SK-N-SH (cell line): ENCODE results near the gene BCL2L11.
A peak's percentile ranks its signal among the peaks of the same experiment; 100 is the strongest.

Experiments
- CTCF ChIP-seq: fragments of 200-600 bp; sonication (generic); IDR thresholded peaks from 2 replicates; pipeline ENCODE4 v1.6.1; 2017; ENCODE audit warnings: antibody characterized with exemption, mild to moderate bottlenecking, moderate library complexity
- EZH2phosphoT487 ChIP-seq: fragments of 200-600 bp; sonication (generic); IDR thresholded peaks from 2 replicates; pipeline ENCODE4 v1.6.1; 2017; ENCODE audit warnings: low read depth, mixed run types, mild to moderate bottlenecking, antibody characterized with exemption, moderate library complexity, borderline replicate concordance
- MAX ChIP-seq: IDR thresholded peaks from 2 replicates; pipeline ENCODE4 v1.4.0; 2012; ENCODE audit warnings: low read depth
- MEF2A ChIP-seq: IDR thresholded peaks from 2 replicates; pipeline ENCODE4 v1.4.0; 2012; ENCODE audit warnings: low read depth, borderline replicate concordance
- NRF1 ChIP-seq: IDR thresholded peaks from 2 replicates; pipeline ENCODE4 v1.6.1; 2012; ENCODE audit warnings: low read depth, mild to moderate bottlenecking, low read length
- POLR2AphosphoS5 ChIP-seq: IDR thresholded peaks from 2 replicates; pipeline ENCODE4 v1.6.1; 2012; ENCODE audit warnings: low read depth, low read length
- RCOR1 ChIP-seq: fragments of 150-350 bp; IDR thresholded peaks from 2 replicates; pipeline ENCODE4 v1.6.1; 2017; ENCODE audit warnings: antibody characterized with exemption, low read length
- REST ChIP-seq: IDR thresholded peaks from 2 replicates; pipeline ENCODE4 v1.6.1; 2012; ENCODE audit warnings: mild to moderate bottlenecking, low read depth, low read length, moderate library complexity
- RFX5 ChIP-seq: IDR thresholded peaks from 2 replicates; pipeline ENCODE4 v1.6.1; 2012; ENCODE audit warnings: mild to moderate bottlenecking, improper control_type of control experiment, low read length
- SIN3A ChIP-seq: IDR thresholded peaks from 2 replicates; pipeline ENCODE4 v1.6.1; 2012; ENCODE audit warnings: low read depth, mild to moderate bottlenecking, low read length, moderate library complexity, borderline replicate concordance
- SMC3 ChIP-seq: IDR thresholded peaks from 2 replicates; pipeline ENCODE4 v1.6.1; 2012; ENCODE audit warnings: low read depth, low read length, improper control_type of control experiment
- TCF12 ChIP-seq: IDR thresholded peaks from 2 replicates; pipeline ENCODE4 v1.4.0; 2012
- USF2 ChIP-seq: fragments of 150-350 bp; IDR thresholded peaks from 2 replicates; pipeline ENCODE4 v1.6.1; 2017; ENCODE audit warnings: antibody characterized with exemption, low read length, low read depth, borderline replicate concordance
- ZBTB33 ChIP-seq: IDR thresholded peaks from 2 replicates; pipeline ENCODE4 v1.4.0; 2012; ENCODE audit warnings: low read depth, borderline replicate concordance

GRCh38 chr2:111134055-111134454, 13.3 kb downstream of the BCL2L11 start:
- TF ChIP-seq CTCF (peak; percentile 35), POLR2AphosphoS5 (no peak), SIN3A (no peak), REST (no peak), MEF2A (no peak), RCOR1 (no peak), EZH2phosphoT487 (no peak), SMC3 (no peak), TCF12 (no peak), USF2 (no peak), MAX (no peak), ZBTB33 (no peak), RFX5 (no peak), NRF1 (no peak)
